GM10248 (cell line): Measurements from ENCODE around the gene EIF1.
"Not testable (repeated sequence)": the region's sequence is repeated elsewhere in the genome, so short reads cannot be mapped to it uniquely, and the experiment has no call there.

ENCODE experiments used
- CTCF ChIA-PET: fragments of 300-600 bp; sonication (Branson Sonifier 250); formaldehyde crosslinking; extraction: SDS; loops from one replicate; lab custom pipeline; 2021; ENCODE audit warnings: antibody characterized with exemption; lab: Yijun Ruan, JAX
- POLR2A ChIA-PET: fragments of 350-650 bp; sonication (Branson Sonifier 250); formaldehyde crosslinking; extraction: SDS; loops from one replicate; lab custom pipeline; 2020; ENCODE audit warnings: antibody characterized with exemption; lab: Yijun Ruan, JAX
- DNase-seq: peaks from one replicate; pipeline ENCODE4 v3.0.0; 2012; ENCODE audit errors: extremely low spot score
- CTCF ChIP-seq: IDR thresholded peaks from 2 replicates; pipeline ENCODE4 v1.5.1; 2012; ENCODE audit warnings: mild to moderate bottlenecking, low read depth; ENCODE audit errors: extremely low read depth, missing control alignments, control extremely low read depth

EIF1 gene

GRCh38 chr17:41688641-41689496 is at the start of gene EIF1:
TSS of gene EIF1 (plus strand) at chr17:41688885. CDS start at chr17:41689039, 154 bp downstream.
- DNase-seq, result peak; percentile 96
- TF ChIP-seq CTCF, result no peak
- POLR2A ChIA-PET, result interaction anchor here (0.5 to 5.8 kb wide), 21 partner anchors 10 to 1759 kb away, joined by 3 to 134 read pairs (median 4); partner anchors contain the start of genes DNAJC7 and JUP

GRCh38 chr17:41638941-41639340 is 49.7 kb upstream of the EIF1 start:
- ChIA-PET CTCF (interaction anchor here (2.5 to 3.5 kb wide), 3 partner anchors 10 to 90 kb away, joined by 9 to 20 read pairs (median 14); no protein-coding TSS in a partner anchor), POLR2A (no interaction called here)
- no peak for DNase-seq
- TF ChIP-seq CTCF, result no peak

More at GRCh38 chr17:41688641-41689496, at the start of gene EIF1:
- CTCF ChIA-PET, result interaction anchor here (0.6 to 9.3 kb wide), 7 partner anchors 9 to 331 kb away, joined by 3 to 118 read pairs (median 18); partner anchors contain the start of gene NKIRAS2

GRCh38 chr17:41639492-41640473 is 48.9 kb upstream of the EIF1 start:
- ChIA-PET CTCF (interaction anchor here (1.1 to 3.5 kb wide), 4 partner anchors 9 to 91 kb away, joined by 3 to 20 read pairs (median 12); no protein-coding TSS in a partner anchor), POLR2A (interaction anchor here (0.5 kb wide), 1 partner anchor 741 kb away, joined by 5 read pairs; no protein-coding TSS in a partner anchor)
- no peak for DNase-seq

GRCh38 chr17:41640596-41640995 is 48.1 kb upstream of the EIF1 start:
- ChIA-PET POLR2A (interaction anchor here (0.5 kb wide), 1 partner anchor 742 kb away, joined by 5 read pairs; no protein-coding TSS in a partner anchor), CTCF (interaction anchor here (2.5 to 3.5 kb wide), 3 partner anchors 8 to 91 kb away, joined by 9 to 20 read pairs (median 14); no protein-coding TSS in a partner anchor)
- DNase-seq, result not testable (repeated sequence)

More at GRCh38 chr17:41639492-41640473, 48.9 kb upstream of the EIF1 start:
- no peak for TF ChIP-seq CTCF

GRCh38 chr17:41642252-41643156 is 46.2 kb upstream of the EIF1 start:
- DNase-seq, result no peak
- no peak for TF ChIP-seq CTCF
- CTCF ChIA-PET, result interaction anchor here (1.2 to 16.1 kb wide), 5 partner anchors 21 to 93 kb away, joined by 3 to 533 read pairs (median 14); no protein-coding TSS in a partner anchor
- POLR2A ChIA-PET, result no interaction called here
